Kidney (tissue), 14 donors: ENCODE data around the gene UBE3C. TPM values are rescaled to one million over a fixed set of nuclear protein-coding genes. Genes with fewer than 3 reads are reported as not detected.
"Not testable (repeated sequence)": the region's sequence is repeated elsewhere in the genome, so short reads cannot be mapped to it uniquely, and the experiment has no call there.

Experiments
- DNase-seq, 5 donors: peaks; one replicate each; pipeline ENCODE4 v3.0.0-alpha.2; 2013 to 2020
- FAIRE-seq: peaks from 2 replicates; lab custom pipeline; 2012; peaks lifted over from hg19 to GRCh38; lab: Jason Lieb, UNC
- H3K27ac ChIP-seq, 2 donors: one replicate each; pipeline ENCODE4 v1.7.0; 2013; ENCODE audit warnings: low read depth in 2 of 2, low read length in 2 of 2, inconsistent platforms in 1 of 2
- H3K27me3 ChIP-seq: one replicate; pipeline ENCODE4 v1.7.1; 2013; ENCODE audit warnings: low read length, inconsistent platforms; ENCODE audit not compliant: control insufficient read depth, insufficient read depth
- H3K36me3 ChIP-seq, 3 donors: one replicate each; pipeline versions ENCODE4 v1.7.0 to v1.7.1; 2013; ENCODE audit warnings: low read length in 3 of 3, control low read depth in 1 of 3, inconsistent platforms in 1 of 3; ENCODE audit not compliant: insufficient read depth in 3 of 3, control insufficient read depth in 2 of 3
- H3K4me1 ChIP-seq, 3 donors: one replicate each; pipeline versions ENCODE4 v1.7.0 to v1.7.1; 2013; ENCODE audit warnings: low read length in 3 of 3, inconsistent platforms in 1 of 3, low read depth in 1 of 3; ENCODE audit not compliant: control insufficient read depth in 2 of 3, insufficient read depth in 2 of 3
- H3K4me3 ChIP-seq, 3 donors: one replicate each; pipeline versions ENCODE4 v1.7.0 to v1.8.1; 2013; ENCODE audit warnings: low read length in 3 of 3, control low read depth in 1 of 3, inconsistent platforms in 1 of 3
- H3K9ac ChIP-seq, 3 donors: one replicate each; pipeline versions ENCODE4 v1.7.0 to v1.7.1; 2013; ENCODE audit warnings: low read length in 3 of 3, control low read depth in 1 of 3, inconsistent platforms in 1 of 3
- H3K9me3 ChIP-seq, 3 donors: one replicate each; pipeline versions ENCODE4 v1.7.0 to v1.7.1; 2013; ENCODE audit warnings: low read length in 3 of 3, control low read depth in 1 of 3, inconsistent platforms in 1 of 3; ENCODE audit not compliant: control insufficient read depth in 2 of 3, insufficient read depth in 1 of 3
- intact Hi-C: fragments of 100-400 bp; cut with DNase I; formaldehyde crosslinking; loops from one replicate; pipeline ENCODE4 v1.11.1; 2022
- polyA plus RNA-seq: library from polyadenylated mRNA; stranded (reverse); fragments of 350-450 nt; fragmentation: Illumina TruSeq; extraction: RNeasy Lipid Tissue Mini Kit (QIAGEN cat#74804); gene quantifications from one replicate; pipeline ENCODE4 v1.2.3, GENCODE V29; 2014; ENCODE audit warnings: low read depth, low replicate concordance; ENCODE audit not compliant: insufficient read depth
- total RNA-seq: library from RNA; stranded (reverse); fragmentation: NEBNext Ultra II Directional; extraction: Animal tissue kit (Norgen Biotek cat#: 25700); gene quantifications from one replicate; pipeline ENCODE4 v1.2.1, GENCODE V29; 2021
- TF ChIP-seq, protein P1 (sequence below): IDR thresholded peaks from 3 replicates; pipeline ENCODE4 v1.5.1; 2012; ENCODE audit warnings: mild to moderate bottlenecking, moderate library complexity, borderline replicate concordance; ENCODE audit not compliant: insufficient read depth; ENCODE audit errors: extremely low read depth
- donor health status: control.
- donor health status: control.
- donor health status: control.
- donor health status: control.
- donor health status: control.
- donor health status: DM: yes; HTN: yes; CAD: no.
- donor health status: Normal renal cell carcinoma (clear cell type).

Gene UBE3C
- total and polyA plus RNA-seq, 2 donors from 2014 or later = 20.9 to 58.5 TPM

DNA sequence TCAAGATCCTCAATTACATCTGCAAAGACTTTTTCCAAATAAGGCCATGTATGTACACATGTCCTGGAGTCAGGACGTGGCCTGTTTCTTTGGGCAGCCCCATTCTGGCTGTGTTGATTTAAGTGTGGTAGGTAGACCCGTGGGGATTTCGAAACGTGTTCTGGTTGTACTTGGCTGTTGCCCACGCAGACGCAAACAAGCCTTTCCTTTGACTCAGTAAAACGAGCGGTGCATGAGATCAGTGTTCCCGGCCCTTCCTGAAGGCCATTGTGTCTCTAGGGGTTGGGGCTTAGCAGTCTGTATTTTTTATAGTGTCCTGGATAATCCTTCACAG lies 133.2 kb downstream of the UBE3C start:
- Histone ChIP-seq H3K9ac (no peak overlapping the region), H3K27ac (no peak overlapping the region), H3K4me1 (peaks cover 0 to 6% (median 5%) of the 10 kb centered on the region in 3 donors), H3K36me3 (peaks cover 3 to 23% (median 20%) of the 10 kb centered on the region in 3 donors), H3K9me3 (no peaks in the 10 kb centered on the region), H3K4me3 (no peak overlapping the region), H3K27me3 (no peaks in the 10 kb centered on the region)
- DNase-seq (peak in 2 of 5 donors; percentile 30 to 61), FAIRE-seq (no peak)
- TF ChIP-seq, protein P1, sequence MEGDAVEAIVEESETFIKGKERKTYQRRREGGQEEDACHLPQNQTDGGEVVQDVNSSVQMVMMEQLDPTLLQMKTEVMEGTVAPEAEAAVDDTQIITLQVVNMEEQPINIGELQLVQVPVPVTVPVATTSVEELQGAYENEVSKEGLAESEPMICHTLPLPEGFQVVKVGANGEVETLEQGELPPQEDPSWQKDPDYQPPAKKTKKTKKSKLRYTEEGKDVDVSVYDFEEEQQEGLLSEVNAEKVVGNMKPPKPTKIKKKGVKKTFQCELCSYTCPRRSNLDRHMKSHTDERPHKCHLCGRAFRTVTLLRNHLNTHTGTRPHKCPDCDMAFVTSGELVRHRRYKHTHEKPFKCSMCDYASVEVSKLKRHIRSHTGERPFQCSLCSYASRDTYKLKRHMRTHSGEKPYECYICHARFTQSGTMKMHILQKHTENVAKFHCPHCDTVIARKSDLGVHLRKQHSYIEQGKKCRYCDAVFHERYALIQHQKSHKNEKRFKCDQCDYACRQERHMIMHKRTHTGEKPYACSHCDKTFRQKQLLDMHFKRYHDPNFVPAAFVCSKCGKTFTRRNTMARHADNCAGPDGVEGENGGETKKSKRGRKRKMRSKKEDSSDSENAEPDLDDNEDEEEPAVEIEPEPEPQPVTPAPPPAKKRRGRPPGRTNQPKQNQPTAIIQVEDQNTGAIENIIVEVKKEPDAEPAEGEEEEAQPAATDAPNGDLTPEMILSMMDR = no peak
- intact Hi-C loops = no loop called here

DNA sequence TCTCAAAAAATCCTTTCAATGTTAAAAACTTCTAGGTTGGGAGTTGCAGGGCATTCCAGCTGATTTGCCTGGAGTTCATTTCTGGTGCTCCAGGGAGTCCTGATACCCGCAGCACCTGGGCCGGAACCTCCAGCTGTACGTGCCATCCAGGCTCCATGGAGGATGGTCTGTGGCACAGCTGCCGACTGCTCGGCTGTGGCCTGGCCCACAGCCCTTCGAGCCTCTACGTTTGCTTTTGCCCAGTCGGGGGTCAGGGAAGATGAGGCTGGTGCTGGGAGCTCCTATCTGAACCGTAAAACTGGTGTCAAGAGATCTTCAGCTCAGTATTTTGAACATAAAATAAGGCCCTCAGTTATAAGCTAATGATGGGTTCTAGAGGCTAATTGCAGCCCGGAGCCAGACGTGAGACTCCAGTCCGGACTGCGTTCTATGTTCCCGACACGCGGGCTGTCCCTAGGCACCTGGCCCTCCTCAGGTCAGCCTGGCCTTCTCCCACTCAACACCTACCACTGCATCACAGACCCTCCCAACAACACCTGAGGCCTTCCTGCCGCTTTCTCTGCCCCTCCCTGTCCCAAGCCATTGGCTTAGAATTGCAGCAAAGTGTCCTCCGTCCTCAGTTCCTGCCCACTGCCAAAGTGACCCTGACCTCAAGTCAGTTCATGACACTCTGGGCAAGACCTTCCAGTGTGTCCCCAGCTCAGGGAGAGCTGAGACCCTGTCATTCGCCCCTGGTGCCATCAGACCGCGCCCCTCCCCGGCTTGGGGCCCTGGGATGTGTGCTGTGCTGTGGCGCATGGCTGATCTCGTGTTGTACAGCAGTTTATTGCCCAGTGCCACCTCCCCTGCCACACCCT lies 133.9 kb downstream of the UBE3C start:
- Histone ChIP-seq H3K9ac (no peak overlapping the region), H3K4me3 (no peak overlapping the region), H3K36me3 (peaks cover 0 to 19% (median 18%) of the 10 kb centered on the region in 3 donors), H3K9me3 (no peaks in the 10 kb centered on the region), H3K27ac (no peak overlapping the region), H3K4me1 (peaks cover 0 to 6% (median 5%) of the 10 kb centered on the region in 3 donors), H3K27me3 (no peaks in the 10 kb centered on the region)
- DNase-seq (peak in 1 of 5 donors; percentile 59), FAIRE-seq (no peak)
- intact Hi-C loops = no loop called here
- TF ChIP-seq, protein P1 = no peak

DNA sequence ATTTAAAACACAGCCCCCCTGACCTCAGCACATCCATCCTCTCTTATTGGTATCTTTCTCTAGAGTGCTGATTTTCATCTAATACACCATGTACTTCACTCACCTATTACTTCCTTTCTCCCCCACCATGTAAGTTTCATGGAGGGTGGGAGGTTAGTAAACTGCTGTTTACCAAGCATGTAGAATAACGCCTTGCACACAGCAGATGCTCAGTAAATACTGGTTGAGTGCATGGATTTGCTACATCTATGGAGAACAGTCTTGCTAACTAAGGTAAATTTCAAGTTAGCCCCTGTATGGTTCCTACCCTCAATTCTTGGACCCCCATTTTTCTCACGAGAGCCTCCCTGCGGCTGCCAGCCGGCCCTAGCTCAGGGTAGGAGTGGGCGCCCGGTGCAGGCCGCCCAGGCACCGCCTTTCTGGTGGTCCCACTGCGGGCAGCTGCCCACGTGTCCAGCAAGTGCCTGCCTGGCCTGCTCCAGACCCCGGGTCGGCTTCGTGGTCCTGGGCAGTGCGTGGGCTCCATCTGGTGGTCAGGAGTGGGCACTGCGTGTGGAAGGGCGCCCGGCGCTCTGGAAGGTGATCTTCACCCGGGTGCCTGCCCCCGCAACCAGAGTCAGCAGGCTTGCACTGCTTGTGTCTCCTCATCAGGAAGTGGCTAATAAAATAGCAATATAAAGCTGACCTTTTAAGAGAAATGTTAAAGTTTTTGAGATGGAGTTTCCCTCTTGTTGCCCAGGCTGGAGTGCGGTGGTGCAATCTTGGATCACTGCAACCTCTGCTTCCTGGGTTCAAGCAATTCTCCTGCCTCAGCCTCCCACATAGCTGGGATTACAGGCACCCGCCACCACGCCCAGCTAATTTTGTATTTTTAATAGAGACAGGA lies 134.7 kb downstream of the UBE3C start:
- Histone ChIP-seq H3K4me1 (peaks cover 0 to 6% (median 5%) of the 10 kb centered on the region in 3 donors), H3K9me3 (no peaks in the 10 kb centered on the region), H3K9ac (no peak overlapping the region), H3K36me3 (peaks cover 0 to 11% (median 10%) of the 10 kb centered on the region in 3 donors), H3K27ac (no peak overlapping the region), H3K4me3 (no peak overlapping the region), H3K27me3 (no peaks in the 10 kb centered on the region)
- TF ChIP-seq, protein P1 = peak; percentile 63
- intact Hi-C loops = no loop called here
- peak; percentile 77 to 84 (median 81) for DNase-seq
- no peak for FAIRE-seq

DNA sequence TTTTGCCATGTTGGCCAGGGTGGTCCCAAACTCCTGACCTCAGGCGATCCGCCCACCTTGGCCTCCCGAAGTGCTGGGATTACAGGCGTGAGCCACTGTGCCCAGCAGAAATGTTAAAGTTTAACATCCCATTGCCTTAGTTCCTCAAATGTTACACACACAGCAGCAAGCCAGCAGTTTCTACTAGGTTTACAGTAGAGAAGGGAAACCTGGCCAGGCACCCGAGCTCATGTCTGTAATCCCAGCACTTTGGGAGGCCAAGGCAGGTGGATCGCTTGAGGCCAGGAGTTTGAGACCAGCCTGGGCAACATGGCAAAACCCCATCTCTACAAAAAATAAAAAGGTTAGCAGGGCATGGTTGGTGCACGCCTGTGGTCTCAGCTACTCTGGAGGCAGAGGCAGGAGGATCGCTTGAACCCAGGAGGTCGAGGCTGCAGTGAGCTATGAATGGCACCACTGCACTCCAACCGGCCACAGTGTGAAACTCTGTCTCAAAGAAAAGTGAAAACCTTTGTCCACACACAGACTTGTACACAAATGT lies 135.4 kb downstream of the UBE3C start:
- H3K27me3 ChIP-seq, intact Hi-C loops, H3K9ac ChIP-seq, H3K27ac ChIP-seq, FAIRE-seq, H3K9me3 ChIP-seq, H3K36me3 ChIP-seq, H3K4me1 ChIP-seq, H3K4me3 ChIP-seq: not testable (repeated sequence)
- peak in 1 of 5 donors; percentile 32 for DNase-seq
